ENCODE data around the gene PFAS.
"Not testable (repeated sequence)": the region's sequence is repeated elsewhere in the genome, so short reads cannot be mapped to it uniquely, and the experiment has no call there.

PFAS gene

DNA sequence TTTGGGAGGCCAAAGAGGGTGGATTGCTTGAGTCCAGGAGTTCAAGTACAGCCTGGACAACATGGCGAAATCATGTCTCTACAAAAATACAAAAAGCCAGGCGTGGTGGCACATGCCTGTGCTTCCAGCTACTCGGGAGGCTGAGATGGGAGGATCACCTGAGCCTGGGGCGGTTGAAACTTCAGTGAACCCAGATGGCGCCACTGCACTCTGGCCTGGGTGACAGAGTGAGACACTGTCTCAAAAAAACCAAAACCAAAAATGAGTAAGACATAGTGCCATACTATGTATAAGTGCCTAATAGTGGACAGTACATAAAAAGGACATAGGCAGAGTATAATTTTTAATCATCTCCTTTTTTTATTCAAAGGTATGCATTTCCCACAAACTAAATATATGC lies 5.3 kb upstream of the PFAS start:
- no peak overlapping the region for H3K4me3 ChIP-seq (ENCODE audit: control insufficient read depth, low read depth, low read length)
- TF ChIP-seq, protein P1, sequence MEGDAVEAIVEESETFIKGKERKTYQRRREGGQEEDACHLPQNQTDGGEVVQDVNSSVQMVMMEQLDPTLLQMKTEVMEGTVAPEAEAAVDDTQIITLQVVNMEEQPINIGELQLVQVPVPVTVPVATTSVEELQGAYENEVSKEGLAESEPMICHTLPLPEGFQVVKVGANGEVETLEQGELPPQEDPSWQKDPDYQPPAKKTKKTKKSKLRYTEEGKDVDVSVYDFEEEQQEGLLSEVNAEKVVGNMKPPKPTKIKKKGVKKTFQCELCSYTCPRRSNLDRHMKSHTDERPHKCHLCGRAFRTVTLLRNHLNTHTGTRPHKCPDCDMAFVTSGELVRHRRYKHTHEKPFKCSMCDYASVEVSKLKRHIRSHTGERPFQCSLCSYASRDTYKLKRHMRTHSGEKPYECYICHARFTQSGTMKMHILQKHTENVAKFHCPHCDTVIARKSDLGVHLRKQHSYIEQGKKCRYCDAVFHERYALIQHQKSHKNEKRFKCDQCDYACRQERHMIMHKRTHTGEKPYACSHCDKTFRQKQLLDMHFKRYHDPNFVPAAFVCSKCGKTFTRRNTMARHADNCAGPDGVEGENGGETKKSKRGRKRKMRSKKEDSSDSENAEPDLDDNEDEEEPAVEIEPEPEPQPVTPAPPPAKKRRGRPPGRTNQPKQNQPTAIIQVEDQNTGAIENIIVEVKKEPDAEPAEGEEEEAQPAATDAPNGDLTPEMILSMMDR (IDR thresholded peaks at IDR 0.05; ENCODE audit: control insufficient read depth, insufficient read depth, low read depth, low read length, missing control alignments): no peak
- DNase-seq (ENCODE audit: low read depth): no peak

- DNase-seq (ENCODE audit: low read depth): no peak
- TF ChIP-seq, protein P1 (IDR thresholded peaks at IDR 0.05; ENCODE audit: control insufficient read depth, insufficient read depth, low read depth, low read length, missing control alignments): no peak
- H3K4me3 ChIP-seq (ENCODE audit: control insufficient read depth, low read depth, low read length): no peak overlapping the region
These were observed 4.3 kb upstream of the PFAS start for GRCh38 chr17:8244768-8245167.

GRCh38 chr17:8249621-8250500 lies 772 bp downstream of the PFAS start:
- H3K4me3 ChIP-seq (ENCODE audit: control insufficient read depth, low read depth, low read length): peak overlapping the region; percentile 98
- TF ChIP-seq, protein P1 (IDR thresholded peaks at IDR 0.05; ENCODE audit: control insufficient read depth, insufficient read depth, low read depth, low read length, missing control alignments): no peak
- DNase-seq (ENCODE audit: low read depth): no peak

- not testable (repeated sequence) for H3K4me3 ChIP-seq (ENCODE audit: control insufficient read depth, low read depth, low read length); DNase-seq (ENCODE audit: low read depth)
These were observed 2.3 kb downstream of the PFAS start for GRCh38 chr17:8251411-8251810.

DNA sequence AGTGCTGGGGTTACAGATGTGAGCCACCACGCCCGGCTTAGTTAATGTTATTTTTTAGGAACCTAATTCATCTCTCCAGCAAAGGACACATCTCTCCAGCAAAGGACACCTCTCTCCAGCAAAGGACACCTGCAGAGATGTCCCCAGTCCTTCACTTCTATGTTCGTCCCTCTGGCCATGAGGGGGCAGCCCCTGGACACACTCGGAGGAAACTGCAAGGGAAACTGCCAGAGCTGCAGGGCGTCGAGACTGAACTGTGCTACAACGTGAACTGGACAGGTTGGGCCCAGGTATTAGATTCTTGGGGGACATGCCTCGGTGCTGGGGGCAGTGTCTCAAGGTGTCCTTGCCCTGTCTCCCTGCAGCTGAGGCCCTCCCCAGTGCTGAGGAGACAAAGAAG lies 4.7 kb downstream of the PFAS start:
- DNase-seq (ENCODE audit: low read depth): no peak
- TF ChIP-seq, protein P1 (IDR thresholded peaks at IDR 0.05; ENCODE audit: control insufficient read depth, insufficient read depth, low read depth, low read length, missing control alignments): peak; percentile 22
- H3K4me3 ChIP-seq (ENCODE audit: control insufficient read depth, low read depth, low read length): no peak overlapping the region

- DNase-seq (ENCODE audit: low read depth): no peak
- TF ChIP-seq, protein P1 (IDR thresholded peaks at IDR 0.05; ENCODE audit: control insufficient read depth, insufficient read depth, low read depth, low read length, missing control alignments): no peak
- H3K4me3 ChIP-seq (ENCODE audit: control insufficient read depth, low read depth, low read length): no peak overlapping the region
These were observed 5.8 kb downstream of the PFAS start for GRCh38 chr17:8254881-8255280.

GRCh38 chr17:8255499-8255898 lies 6.4 kb downstream of the PFAS start:
- no peak overlapping the region for H3K4me3 ChIP-seq (ENCODE audit: control insufficient read depth, low read depth, low read length)
- TF ChIP-seq, protein P1 (IDR thresholded peaks at IDR 0.05; ENCODE audit: control insufficient read depth, insufficient read depth, low read depth, low read length, missing control alignments): peak; percentile 5
- DNase-seq (ENCODE audit: low read depth): no peak

All from AG09309 (cell line).